ENCODE measurements around the gene SP6. TPM values are rescaled to one million over a fixed set of nuclear protein-coding genes. Genes with fewer than 3 reads are reported as not detected.

SP6 gene
- total and polyA plus RNA-seq, 2 experiments from 2014 or later: 1.3 to 1.7 TPM

GRCh38 chr17:47895347-47895855 is 44.4 kb upstream of the SP6 start:
- Histone ChIP-seq H3K36me3 (replicated peaks; ENCODE audit: insufficient read depth, low read depth) (no peaks in the 10 kb centered on the region), H3K27ac (peak overlapping the region; percentile 76), H3K4me1 (ENCODE audit: insufficient read depth) (peaks cover 13% of the 10 kb centered on the region), H4K20me1 (ENCODE audit: insufficient read depth, poor library complexity, severe bottlenecking) (no peaks in the 10 kb centered on the region), H3K9me3 (ENCODE audit: low read depth) (no peaks in the 10 kb centered on the region), H3K79me2 (peaks cover 36% of the 10 kb centered on the region), H3K27me3 (no peaks in the 10 kb centered on the region), H3K4me3 (peak overlapping the region; percentile 21), H3K9me2 (replicated peaks; ENCODE audit: insufficient read depth) (no peaks in the 10 kb centered on the region), H3K4me2 (peak overlapping the region; percentile 82), H2AFZ (peak overlapping the region; percentile 67)
- WGBS (ENCODE audit: low lambda C conversion rate, missing lambda C conversion rate): under 1% methylated on average over 25 of the region's 25 CpGs
- DNase-seq (ENCODE audit: low spot score): peak; percentile 45
- TF ChIP-seq EZH2phosphoT487 (IDR thresholded peaks at IDR 0.05; ENCODE audit: low read depth, severe bottlenecking, unreplicated experiment): no peak
- TF ChIP-seq EZH2 (IDR thresholded peaks at IDR 0.05; ENCODE audit: borderline replicate concordance): no peak
- no peak for TF ChIP-seq CTCF (IDR thresholded peaks at IDR 0.05; ENCODE audit: poor library complexity)

DNA sequence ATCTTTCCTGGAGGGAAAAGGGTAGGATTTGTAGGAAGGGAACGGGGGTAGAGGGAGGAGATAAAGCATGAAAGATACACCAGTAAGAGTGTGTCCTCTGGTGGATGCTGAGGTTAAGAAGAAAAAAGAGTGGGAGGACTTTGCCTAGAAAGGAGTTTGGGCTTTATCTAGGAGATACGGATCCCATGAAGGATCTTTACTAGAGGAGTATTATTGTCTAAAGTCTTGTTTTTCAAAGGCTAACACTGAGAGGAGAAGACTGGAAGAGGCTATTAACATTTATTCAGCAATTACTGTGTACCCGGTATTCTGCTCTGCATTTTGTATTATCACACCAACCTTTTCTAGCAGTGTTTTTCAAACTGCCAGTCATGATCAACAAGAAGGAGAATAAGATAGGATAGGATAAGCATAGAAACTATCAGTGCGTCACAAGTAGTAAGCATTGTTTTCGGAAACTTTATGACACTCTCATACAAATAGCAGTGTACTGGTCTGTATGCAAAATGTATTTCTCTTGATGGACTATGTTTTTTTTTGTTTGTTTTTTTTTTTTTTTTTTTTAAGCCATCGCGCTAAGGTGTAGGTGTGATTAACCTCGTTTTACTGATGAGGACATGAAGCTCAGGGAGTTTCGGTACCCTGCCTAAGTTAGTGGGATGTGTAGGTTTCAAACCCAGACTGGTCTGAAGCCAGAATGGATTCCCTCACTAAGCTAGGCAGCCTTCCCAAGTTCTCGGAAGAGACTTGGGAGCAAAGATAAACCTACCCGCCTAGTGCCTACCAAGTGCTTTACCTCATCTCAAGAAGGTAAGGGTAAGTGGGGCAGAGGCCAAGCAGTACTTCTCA is 43.8 kb upstream of the SP6 start:
- Histone ChIP-seq H3K79me2 (peaks cover 33% of the 10 kb centered on the region), H3K9me2 (replicated peaks; ENCODE audit: insufficient read depth) (no peaks in the 10 kb centered on the region), H3K27ac (peak overlapping the region; percentile 76), H3K9me3 (ENCODE audit: low read depth) (no peaks in the 10 kb centered on the region), H2AFZ (peak overlapping the region; percentile 67), H4K20me1 (ENCODE audit: insufficient read depth, poor library complexity, severe bottlenecking) (no peaks in the 10 kb centered on the region), H3K4me1 (ENCODE audit: insufficient read depth) (peaks cover 13% of the 10 kb centered on the region), H3K4me2 (peak overlapping the region; percentile 82), H3K27me3 (no peaks in the 10 kb centered on the region), H3K4me3 (peak overlapping the region; percentile 21), H3K36me3 (replicated peaks; ENCODE audit: insufficient read depth, low read depth) (no peaks in the 10 kb centered on the region)
- 40% methylated on average over 11 of the region's 11 CpGs for WGBS (ENCODE audit: low lambda C conversion rate, missing lambda C conversion rate)
- TF ChIP-seq EZH2phosphoT487 (IDR thresholded peaks at IDR 0.05; ENCODE audit: low read depth, severe bottlenecking, unreplicated experiment): no peak
- TF ChIP-seq CTCF (IDR thresholded peaks at IDR 0.05; ENCODE audit: poor library complexity): no peak
- no peak for TF ChIP-seq EZH2 (IDR thresholded peaks at IDR 0.05; ENCODE audit: borderline replicate concordance)
- no peak for DNase-seq (ENCODE audit: low spot score)

GRCh38 chr17:47891545-47892088 is 40.7 kb upstream of the SP6 start:
- Histone ChIP-seq H3K9me3 (ENCODE audit: low read depth) (no peaks in the 10 kb centered on the region), H4K20me1 (ENCODE audit: insufficient read depth, poor library complexity, severe bottlenecking) (no peaks in the 10 kb centered on the region), H3K36me3 (replicated peaks; ENCODE audit: insufficient read depth, low read depth) (no peaks in the 10 kb centered on the region), H3K27me3 (no peaks in the 10 kb centered on the region), H3K4me2 (no peak overlapping the region), H3K4me1 (ENCODE audit: insufficient read depth) (peaks cover 9% of the 10 kb centered on the region), H3K4me3 (no peak overlapping the region), H3K79me2 (peaks cover 8% of the 10 kb centered on the region), H3K9me2 (replicated peaks; ENCODE audit: insufficient read depth) (no peaks in the 10 kb centered on the region), H2AFZ (no peak overlapping the region), H3K27ac (no peak overlapping the region)
- 93% methylated on average over 4 of the region's 4 CpGs for WGBS (ENCODE audit: low lambda C conversion rate, missing lambda C conversion rate)
- TF ChIP-seq EZH2phosphoT487 (IDR thresholded peaks at IDR 0.05; ENCODE audit: low read depth, severe bottlenecking, unreplicated experiment): no peak
- no peak for TF ChIP-seq CTCF (IDR thresholded peaks at IDR 0.05; ENCODE audit: poor library complexity)
- no peak for TF ChIP-seq EZH2 (IDR thresholded peaks at IDR 0.05; ENCODE audit: borderline replicate concordance)
- DNase-seq (ENCODE audit: low spot score): no peak

Measured in hepatocyte (in vitro differentiated cells).